H9 (cell line): ENCODE data around the gene MASP2. TPM values are rescaled to one million over a fixed set of nuclear protein-coding genes. Genes with fewer than 3 reads are reported as not detected.

Experiments used
- DNase-seq: peaks from one replicate; pipeline ENCODE4 v3.0.0-alpha.2; 2017
- H2AFZ ChIP-seq: one replicate; pipeline ENCODE4 v1.6.1; 2013; ENCODE audit warnings: mild to moderate bottlenecking, low read length, control low read depth, moderate library complexity
- H2AK5ac ChIP-seq: 2 replicates; pipeline ENCODE4 v1.6.1; 2013; ENCODE audit warnings: low read length, control low read depth, mixed read lengths; ENCODE audit not compliant: insufficient read length
- H2BK120ac ChIP-seq: one replicate; pipeline ENCODE4 v1.6.1; 2013; ENCODE audit warnings: low read depth, mild to moderate bottlenecking, low read length, control low read depth, inconsistent platforms; ENCODE audit not compliant: poor library complexity, severe bottlenecking
- H2BK12ac ChIP-seq: 2 replicates; pipeline ENCODE4 v1.6.1; 2013; ENCODE audit warnings: low read length, control low read depth, mixed read lengths, low read depth; ENCODE audit not compliant: insufficient read length
- H2BK15ac ChIP-seq: 2 replicates; pipeline ENCODE4 v1.6.1; 2013; ENCODE audit warnings: low read depth, low read length, control low read depth
- H2BK20ac ChIP-seq: one replicate; pipeline ENCODE4 v1.6.1; 2013; ENCODE audit warnings: low read depth, mild to moderate bottlenecking, low read length, control low read depth, inconsistent platforms; ENCODE audit not compliant: poor library complexity, severe bottlenecking
- H2BK5ac ChIP-seq: 2 replicates; pipeline ENCODE4 v1.6.1; 2013; ENCODE audit warnings: low read length, control low read depth, mixed read lengths; ENCODE audit not compliant: insufficient read length
- H3K14ac ChIP-seq: 2 replicates; pipeline ENCODE4 v1.6.1; 2013; ENCODE audit warnings: low read length, control low read depth; ENCODE audit not compliant: insufficient read depth
- H3K18ac ChIP-seq: 2 replicates; pipeline ENCODE4 v1.6.1; 2013; ENCODE audit warnings: low read depth, mild to moderate bottlenecking, mixed read lengths, low read length, control low read depth; ENCODE audit not compliant: insufficient read length
- H3K23ac ChIP-seq: 2 replicates; pipeline ENCODE4 v1.6.1; 2013; ENCODE audit warnings: low read length, control low read depth, mixed read lengths, low read depth; ENCODE audit not compliant: insufficient read length
- H3K23me2 ChIP-seq: 2 replicates; pipeline ENCODE4 v1.6.1; 2013; ENCODE audit warnings: low read depth, mild to moderate bottlenecking, mixed read lengths, low read length, control low read depth; ENCODE audit not compliant: insufficient read length, poor library complexity, severe bottlenecking
- H3K27ac ChIP-seq: 2 replicates; pipeline ENCODE4 v1.5.1; 2013; ENCODE audit warnings: low read length, control low read depth, mixed read lengths, low read depth; ENCODE audit not compliant: insufficient read length
- H3K27me3 ChIP-seq: 2 replicates; pipeline ENCODE4 v1.6.1; 2013; ENCODE audit warnings: low read length, control low read depth, inconsistent platforms; ENCODE audit not compliant: insufficient read depth
- H3K4ac ChIP-seq: 2 replicates; pipeline ENCODE4 v1.6.1; 2013; ENCODE audit warnings: low read depth, mild to moderate bottlenecking, control low read depth, inconsistent platforms, low read length, moderate library complexity
- H3K4me1 ChIP-seq: 2 replicates; pipeline ENCODE4 v1.6.1; 2013; ENCODE audit warnings: low read length, control low read depth, inconsistent platforms; ENCODE audit not compliant: insufficient read depth
- H3K4me2 ChIP-seq: 2 replicates; pipeline ENCODE4 v1.6.1; 2013; ENCODE audit warnings: low read length, control low read depth, mixed read lengths; ENCODE audit not compliant: insufficient read length, insufficient read depth
- H3K56ac ChIP-seq: 2 replicates; pipeline ENCODE4 v1.6.1; 2013; ENCODE audit warnings: low read depth, mild to moderate bottlenecking, mixed read lengths, low read length, control low read depth; ENCODE audit not compliant: insufficient read length
- H3K79me1 ChIP-seq: 2 replicates; pipeline ENCODE4 v1.6.1; 2013; ENCODE audit warnings: low read depth, mild to moderate bottlenecking, moderate library complexity, low read length, control low read depth, inconsistent platforms; ENCODE audit not compliant: insufficient read depth, poor library complexity, severe bottlenecking
- H3K79me2 ChIP-seq: 2 replicates; pipeline ENCODE4 v1.6.1; 2013; ENCODE audit warnings: low read length, control low read depth, inconsistent platforms; ENCODE audit not compliant: insufficient read depth
- H3K9ac ChIP-seq: 2 replicates; pipeline ENCODE4 v1.6.1; 2013; ENCODE audit warnings: low read length, control low read depth, mixed read lengths; ENCODE audit not compliant: insufficient read length; ENCODE audit errors: extremely low read depth
- H3K9me3 ChIP-seq: one replicate; pipeline ENCODE4 v1.6.1; 2013; ENCODE audit warnings: low read depth, low read length, inconsistent platforms; ENCODE audit not compliant: control insufficient read depth
- H3T11ph ChIP-seq: one replicate; pipeline ENCODE4 v1.6.1; 2013; ENCODE audit warnings: mild to moderate bottlenecking, low read length, control low read depth, inconsistent platforms
- H4K20me1 ChIP-seq: one replicate; pipeline ENCODE4 v1.6.1; 2013; ENCODE audit not compliant: control insufficient read depth, insufficient read length, insufficient read depth
- H4K5ac ChIP-seq: 2 replicates; pipeline ENCODE4 v1.6.1; 2013; ENCODE audit warnings: low read depth, mild to moderate bottlenecking, mixed read lengths, low read length, control low read depth; ENCODE audit not compliant: insufficient read length
- H4K8ac ChIP-seq: replicated peaks from 2 replicates; pipeline ENCODE4 v1.6.1; 2013; ENCODE audit warnings: low read length, control low read depth, mixed read lengths, low read depth; ENCODE audit not compliant: insufficient read length
- H4K91ac ChIP-seq: 2 replicates; pipeline ENCODE4 v1.6.1; 2013; ENCODE audit warnings: low read depth, mild to moderate bottlenecking, moderate library complexity, mixed read lengths, low read length, control low read depth; ENCODE audit not compliant: insufficient read length
- H3K27ac Mint-ChIP-seq, 3 experiments: 2 replicates in 2 of 3; 3 replicates in 1 of 3; pipeline ENCODE4 v1.8.0; 2020 to 2021; ENCODE audit warnings: mixed read lengths in 3 of 3, mild to moderate bottlenecking in 1 of 3, moderate library complexity in 1 of 3
- H3K27me3 Mint-ChIP-seq: 2 replicates; pipeline ENCODE4 v1.8.0; 2021; ENCODE audit warnings: low read depth, mild to moderate bottlenecking, moderate library complexity, mixed read lengths
- H3K36me3 Mint-ChIP-seq, 3 experiments: 2 replicates in 2 of 3; 3 replicates in 1 of 3; pipeline ENCODE4 v1.8.0; 2020 to 2021; ENCODE audit warnings: low read depth in 3 of 3, mixed read lengths in 3 of 3; ENCODE audit not compliant: insufficient read depth in 1 of 3
- H3K4me1 Mint-ChIP-seq, 2 experiments: 2 replicates each; pipeline ENCODE4 v1.8.0; 2020; ENCODE audit warnings: mixed read lengths in 2 of 2
- H3K4me3 Mint-ChIP-seq, 2 experiments: 2 replicates in 1 of 2; 3 replicates in 1 of 2; pipeline ENCODE4 v1.8.0; 2020 to 2021; ENCODE audit warnings: mild to moderate bottlenecking in 2 of 2, mixed read lengths in 2 of 2, moderate library complexity in 1 of 2
- H3K9me3 Mint-ChIP-seq, 2 experiments: 2 replicates in 1 of 2; 3 replicates in 1 of 2; pipeline ENCODE4 v1.8.0; 2020; ENCODE audit warnings: mild to moderate bottlenecking in 2 of 2, mixed read lengths in 2 of 2, moderate library complexity in 1 of 2
- CTCF ChIP-seq: fragments of 200-600 bp; sonication (generic); conservative IDR thresholded peaks from 3 replicates; pipeline ENCODE4 v1.8.0; 2021; ENCODE audit warnings: antibody characterized with exemption, mild to moderate bottlenecking
- WGBS: extraction: QIAGEN DNeasy Blood & Tissue Kit; methylation state at CpG from one replicate; pipeline ENCODE4 v1.1.7; 2013; ENCODE audit warnings: missing lambda C conversion rate, low lambda C conversion rate, mixed read lengths; ENCODE audit not compliant: insufficient read length; ENCODE audit errors: extremely low coverage; 5-methylcytosine and 5-hydroxymethylcytosine counted together
- total RNA-seq: library from RNA; stranded (reverse); gene quantifications from 2 replicates; pipeline ENCODE4 v1.2.1, GENCODE V29; 2021

Gene MASP2
- total RNA-seq, 1 experiment from 2014 or later = 0.46 TPM

- Histone ChIP-seq H3K9ac (no peak overlapping the region), H4K5ac (no peak overlapping the region), H3T11ph (no peak overlapping the region), H3K4ac (no peak overlapping the region), H3K79me2 (no peaks in the 10 kb centered on the region), H3K27me3 (no peaks in the 10 kb centered on the region), H3K9me3 (no peaks in the 10 kb centered on the region), H2BK20ac (no peak overlapping the region), H3K79me1 (no peaks in the 10 kb centered on the region), H3K56ac (no peak overlapping the region), H2BK5ac (no peak overlapping the region), H4K91ac (no peak overlapping the region), H2BK12ac (no peak overlapping the region), H3K23me2 (no peaks in the 10 kb centered on the region), H4K20me1 (no peaks in the 10 kb centered on the region), H2BK120ac (no peak overlapping the region), H3K18ac (no peak overlapping the region), H2BK15ac (no peak overlapping the region), H2AFZ (no peak overlapping the region), H2AK5ac (no peak overlapping the region), H3K4me2 (no peak overlapping the region), H3K4me1 (no peaks in the 10 kb centered on the region; the same call in 1 of the 2 replicates), H4K8ac (no peak overlapping the region), H3K23ac (no peak overlapping the region), H3K27ac (no peak overlapping the region), H3K14ac (no peak overlapping the region)
- Mint-ChIP-seq H3K36me3 (peaks cover 2 to 21% (median 14%) of the 10 kb centered on the region in 3 experiments; a peak in 6 of 7 replicates), H3K9me3 (no peaks in the 10 kb centered on the region), H3K27ac (no peak overlapping the region; a peak in 1 of 7 replicates), H3K4me3 (no peak overlapping the region), H3K27me3 (no peaks in the 10 kb centered on the region), H3K4me1 (peaks cover 9 to 10% of the 10 kb centered on the region in 2 experiments)
- WGBS = no CpG with 5 or more reads among the region's 10 CpGs
- DNase-seq = no peak
- no peak for TF ChIP-seq CTCF
These were observed 15.3 kb downstream of the MASP2 start for GRCh38 chr1:11031624-11032262.
